ENCODE data around the gene MFSD12. TPM values are rescaled to one million over a fixed set of nuclear protein-coding genes. Genes with fewer than 3 reads are reported as not detected.

MFSD12 gene
- total RNA-seq, 1 donor from 2014 or later: 80.7 TPM

DNA sequence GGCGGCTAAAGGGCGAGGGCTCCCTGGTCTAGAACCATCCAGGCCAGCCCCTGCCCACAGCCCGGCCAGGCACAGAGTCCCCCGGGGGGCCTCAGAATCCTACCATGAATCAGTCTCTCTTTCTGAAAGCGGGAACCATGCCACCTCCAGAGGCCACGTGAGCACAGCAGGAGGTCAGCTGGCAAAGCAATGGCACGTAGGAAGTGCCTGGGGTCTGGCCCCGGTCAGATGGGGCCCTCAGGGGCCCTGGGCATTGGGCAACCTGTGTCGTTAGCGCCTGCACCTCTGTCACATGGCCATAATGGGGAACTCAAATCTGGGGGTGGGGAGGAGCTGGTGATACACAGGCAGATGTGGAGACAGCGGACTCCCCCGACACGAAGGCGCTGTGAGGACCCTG is 8.8 kb downstream of the MFSD12 start:
- DNase-seq (peak; percentile 79), ATAC-seq (peak in 1 of 2 donors; percentile 5)
- intact Hi-C loops (cut with DNase I): no loop called here
- Histone ChIP-seq H3K9me3 (no peaks in the 10 kb centered on the region), H3K27me3 (ENCODE audit: low read depth) (no peaks in the 10 kb centered on the region), H3K4me1 (peaks cover 12% of the 10 kb centered on the region), H3K4me3 (no peak overlapping the region), H3K36me3 (peaks cover 45% of the 10 kb centered on the region), H3K27ac (no peak overlapping the region)
- TF ChIP-seq CTCF (IDR thresholded peaks at IDR 0.05): no peak

DNA sequence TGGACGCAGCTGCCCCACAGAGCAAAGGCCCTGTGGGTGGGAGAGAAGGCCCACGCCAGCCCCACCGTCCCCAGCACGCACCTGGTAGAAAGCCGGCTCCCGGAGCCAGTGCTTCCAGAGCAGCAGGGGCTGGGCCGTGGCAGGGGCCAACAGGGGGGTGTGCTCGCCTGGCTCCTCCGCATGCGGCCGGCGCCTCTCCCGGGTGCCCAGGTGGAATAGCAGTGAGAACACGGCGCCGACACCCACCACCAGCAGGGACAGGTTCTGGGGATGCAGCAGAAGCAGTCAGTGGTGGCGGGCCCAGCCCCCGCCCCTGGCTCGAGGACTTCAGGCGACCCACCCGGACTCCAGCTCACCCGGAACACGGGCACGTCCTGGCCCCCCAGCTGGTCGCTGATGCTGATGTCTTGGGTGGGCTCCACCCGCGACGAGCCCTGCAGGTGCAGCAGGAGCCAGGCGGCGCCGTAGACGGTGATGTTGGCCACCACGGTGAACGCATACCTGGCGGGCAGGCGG is 9.6 kb downstream of the MFSD12 start:
- no peak overlapping the region for H3K27ac ChIP-seq
- H3K9me3 ChIP-seq: no peaks in the 10 kb centered on the region
- peaks cover 51% of the 10 kb centered on the region for H3K36me3 ChIP-seq
- ATAC-seq (no peak), DNase-seq (peak; percentile 50)
- peaks cover 6% of the 10 kb centered on the region for H3K4me1 ChIP-seq
- no peaks in the 10 kb centered on the region for H3K27me3 ChIP-seq (ENCODE audit: low read depth)
- intact Hi-C loops (cut with DNase I): no loop called here
- no peak overlapping the region for H3K4me3 ChIP-seq
- TF ChIP-seq CTCF (IDR thresholded peaks at IDR 0.05): no peak

- Histone ChIP-seq H3K27ac (no peak overlapping the region), H3K4me1 (peaks cover 1% of the 10 kb centered on the region), H3K27me3 (ENCODE audit: low read depth) (no peaks in the 10 kb centered on the region), H3K9me3 (no peaks in the 10 kb centered on the region), H3K4me3 (no peak overlapping the region), H3K36me3 (peaks cover 51% of the 10 kb centered on the region)
- ATAC-seq (no peak), DNase-seq (peak; percentile 48)
- TF ChIP-seq CTCF (IDR thresholded peaks at IDR 0.05): peak; percentile 55
- intact Hi-C loops (cut with DNase I): no loop called here
These were observed 10.1 kb downstream of the MFSD12 start for GRCh38 chr19:3547301-3547731.

- Histone ChIP-seq H3K36me3 (peaks cover 51% of the 10 kb centered on the region), H3K9me3 (no peaks in the 10 kb centered on the region), H3K4me3 (no peak overlapping the region), H3K4me1 (no peaks in the 10 kb centered on the region), H3K27me3 (ENCODE audit: low read depth) (no peaks in the 10 kb centered on the region), H3K27ac (no peak overlapping the region)
- TF ChIP-seq CTCF (IDR thresholded peaks at IDR 0.05): no peak
- ATAC-seq (no peak), DNase-seq (no peak)
- intact Hi-C loops (cut with DNase I): no loop called here
These were observed 11.3 kb downstream of the MFSD12 start for GRCh38 chr19:3546119-3546518.

GRCh38 chr19:3545669-3546034 is 11.7 kb downstream of the MFSD12 start:
- Histone ChIP-seq H3K36me3 (peaks cover 51% of the 10 kb centered on the region), H3K4me1 (no peaks in the 10 kb centered on the region), H3K9me3 (no peaks in the 10 kb centered on the region), H3K27ac (no peak overlapping the region), H3K27me3 (ENCODE audit: low read depth) (no peaks in the 10 kb centered on the region), H3K4me3 (no peak overlapping the region)
- DNase-seq: no peak
- TF ChIP-seq CTCF (IDR thresholded peaks at IDR 0.05): no peak
- intact Hi-C loops (cut with DNase I): no loop called here
- no peak for ATAC-seq

All from lower lobe of right lung (tissue), 2 donors.